ENCODE measurements around the gene SRGN.
"Not testable (repeated sequence)": the region's sequence is repeated elsewhere in the genome, so short reads cannot be mapped to it uniquely, and the experiment has no call there.

Gene SRGN

GRCh38 chr10:69087590-69088470, at the start of gene SRGN:
Gene SRGN (plus strand): TSS chr10:69088103. CDS start chr10:69088158, 55 bp downstream.
- no peak for DNase-seq

GRCh38 chr10:69040904-69041303, 47.0 kb upstream of the SRGN start:
- not testable (repeated sequence) for DNase-seq

- DNase-seq: no peak
Observed at GRCh38 chr10:69042417-69042816, 45.5 kb upstream of the SRGN start.

GRCh38 chr10:69042838-69043237, 45.1 kb upstream of the SRGN start:
- DNase-seq: no peak

GRCh38 chr10:69043931-69044531, 43.9 kb upstream of the SRGN start:
- no peak for DNase-seq

- DNase-seq: no peak
Observed at GRCh38 chr10:69044546-69044945, 43.4 kb upstream of the SRGN start.

GRCh38 chr10:69045441-69046300, 42.2 kb upstream of the SRGN start:
- no peak for DNase-seq

- no peak for DNase-seq
Observed at GRCh38 chr10:69047111-69047832, 40.6 kb upstream of the SRGN start.

GRCh38 chr10:69048103-69048502, 39.8 kb upstream of the SRGN start:
- no peak for DNase-seq

GRCh38 chr10:69049566-69049961, 38.3 kb upstream of the SRGN start:
- DNase-seq: no peak

GRCh38 chr10:69051303-69051702, 36.6 kb upstream of the SRGN start:
- no peak for DNase-seq

GRCh38 chr10:69051710-69052487, 36.0 kb upstream of the SRGN start:
- no peak for DNase-seq

- no peak for DNase-seq
Observed at GRCh38 chr10:69052736-69053135, 35.2 kb upstream of the SRGN start.

- no peak for DNase-seq
Observed at GRCh38 chr10:69055241-69055640, 32.7 kb upstream of the SRGN start.

- DNase-seq: no peak
Observed at GRCh38 chr10:69056129-69056528, 31.8 kb upstream of the SRGN start.

GRCh38 chr10:69056536-69057260, 31.2 kb upstream of the SRGN start:
- DNase-seq: no peak

GRCh38 chr10:69057261-69057950, 30.5 kb upstream of the SRGN start:
- DNase-seq: no peak

GRCh38 chr10:69057951-69058297, 30.0 kb upstream of the SRGN start:
- peak; percentile 47 for DNase-seq

GRCh38 chr10:69060127-69060798, 27.6 kb upstream of the SRGN start:
- no peak for DNase-seq

Measured in T1000 (cell line).